Activated T-cell treated with anti-CD3 and anti-CD28 coated beads for 4 hours (primary cell): ENCODE data around the gene TBC1D2B.
"Not testable (repeated sequence)": the region's sequence is repeated elsewhere in the genome, so short reads cannot be mapped to it uniquely, and the experiment has no call there.

Experiments
- DNase-seq: peaks from one replicate; pipeline ENCODE4 v3.0.0-alpha.2; 2020

TBC1D2B gene

DNA sequence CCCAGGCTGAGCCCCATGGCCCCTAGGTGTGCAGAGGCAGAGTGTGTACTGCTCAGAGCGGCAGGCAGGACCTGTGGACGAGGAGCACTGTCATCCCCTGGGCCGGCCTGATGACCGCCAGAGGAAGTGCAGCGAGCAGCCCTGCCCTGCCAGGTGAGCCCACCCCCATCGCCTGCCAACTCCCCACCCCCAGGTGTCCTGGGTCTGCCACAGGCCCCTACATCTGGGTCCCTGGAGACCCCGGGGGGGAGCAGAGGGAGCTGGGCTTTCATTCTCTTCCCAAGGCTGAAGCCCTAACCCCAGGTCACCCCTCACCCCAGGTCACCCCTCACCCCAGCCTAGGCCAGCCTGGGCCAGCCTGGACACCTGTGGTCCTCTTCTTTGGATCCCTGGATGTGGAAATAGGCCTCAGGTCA lies 93.1 kb downstream of the TBC1D2B start:
- no peak for DNase-seq

DNA sequence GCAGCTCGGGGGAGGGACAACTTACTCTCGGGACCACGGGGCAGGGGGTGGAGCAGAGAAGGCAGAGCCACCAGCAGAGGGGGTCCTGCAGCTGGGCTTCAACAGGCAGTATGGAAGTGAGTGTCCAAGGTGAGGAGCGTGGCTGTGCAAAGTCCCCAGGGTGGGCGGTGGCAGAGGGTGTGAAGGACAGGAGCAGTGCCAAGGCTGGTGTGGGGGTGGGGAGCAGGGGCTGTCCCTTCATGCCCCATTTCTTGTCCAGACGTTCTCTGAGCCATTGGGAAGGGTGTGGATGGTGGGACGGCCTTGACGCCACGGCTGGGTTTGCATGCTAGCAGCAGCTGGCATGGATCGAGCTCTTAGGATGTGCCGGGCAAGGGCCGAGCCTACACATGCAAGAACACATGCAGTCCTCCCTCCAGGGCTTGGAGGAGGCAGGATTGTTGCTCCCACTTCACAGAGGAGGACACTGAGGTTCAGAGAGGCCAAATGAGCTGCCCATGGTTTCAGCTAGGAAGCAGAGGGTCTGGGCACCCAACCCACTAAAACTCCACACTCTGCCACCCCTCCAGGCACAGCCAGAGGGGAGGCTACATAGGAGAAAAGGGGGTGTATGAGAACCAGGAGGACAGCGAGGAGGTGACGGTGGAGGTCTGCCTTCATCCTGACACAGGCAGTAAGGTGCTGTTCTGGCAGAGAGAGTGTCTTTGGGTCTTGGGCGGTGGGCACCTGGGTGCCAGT lies 93.6 kb downstream of the TBC1D2B start:
- DNase-seq: no peak

DNA sequence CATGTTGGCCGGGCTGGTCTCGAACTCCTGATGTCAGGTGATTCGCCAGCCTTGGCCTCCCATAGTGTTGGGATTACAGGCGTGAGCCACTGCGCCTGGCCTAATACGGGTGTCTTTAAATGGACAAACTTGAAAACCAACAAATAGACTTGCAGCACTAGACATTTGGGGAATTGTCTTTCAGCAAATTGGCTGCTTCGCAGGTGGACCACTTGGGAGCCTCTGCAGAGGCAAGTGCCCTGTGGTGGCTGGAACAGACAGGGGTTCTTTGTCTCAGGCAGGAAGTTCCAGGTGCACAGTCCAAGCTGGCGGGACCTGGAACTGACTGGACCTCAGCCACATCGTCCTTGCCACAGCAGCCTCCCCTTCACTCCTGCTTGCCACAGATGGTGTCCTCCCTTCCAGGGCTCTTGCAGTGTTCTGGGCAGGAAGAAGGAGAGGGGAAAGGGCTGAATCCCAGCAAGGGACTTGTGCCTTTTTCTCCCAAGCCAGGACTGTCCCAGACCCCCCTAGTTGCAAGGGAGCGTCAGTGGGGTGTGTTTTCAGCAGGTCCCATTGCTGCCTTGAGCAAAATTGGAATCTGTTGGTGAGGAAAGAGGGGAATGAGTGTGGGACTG lies 94.3 kb downstream of the TBC1D2B start:
- DNase-seq: no peak

DNA sequence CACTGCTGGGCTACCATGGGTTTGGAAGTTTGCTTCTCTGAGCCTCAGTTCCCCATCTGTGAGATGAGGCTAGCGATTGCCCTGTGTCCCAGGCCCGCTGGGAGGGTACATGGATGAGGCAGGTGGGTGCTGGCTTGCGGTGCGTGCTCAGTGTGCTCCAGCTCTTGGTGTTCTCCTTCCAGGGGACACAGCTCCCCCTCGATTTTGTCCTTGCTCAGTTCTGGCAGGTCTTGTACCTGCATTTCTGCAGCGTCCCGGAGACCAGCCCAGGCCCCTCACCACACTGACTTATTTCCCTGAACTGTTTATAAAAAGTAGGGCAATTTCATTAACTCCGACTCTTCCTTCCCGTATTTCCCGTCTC lies 95.4 kb downstream of the TBC1D2B start:
- DNase-seq: no peak

DNA sequence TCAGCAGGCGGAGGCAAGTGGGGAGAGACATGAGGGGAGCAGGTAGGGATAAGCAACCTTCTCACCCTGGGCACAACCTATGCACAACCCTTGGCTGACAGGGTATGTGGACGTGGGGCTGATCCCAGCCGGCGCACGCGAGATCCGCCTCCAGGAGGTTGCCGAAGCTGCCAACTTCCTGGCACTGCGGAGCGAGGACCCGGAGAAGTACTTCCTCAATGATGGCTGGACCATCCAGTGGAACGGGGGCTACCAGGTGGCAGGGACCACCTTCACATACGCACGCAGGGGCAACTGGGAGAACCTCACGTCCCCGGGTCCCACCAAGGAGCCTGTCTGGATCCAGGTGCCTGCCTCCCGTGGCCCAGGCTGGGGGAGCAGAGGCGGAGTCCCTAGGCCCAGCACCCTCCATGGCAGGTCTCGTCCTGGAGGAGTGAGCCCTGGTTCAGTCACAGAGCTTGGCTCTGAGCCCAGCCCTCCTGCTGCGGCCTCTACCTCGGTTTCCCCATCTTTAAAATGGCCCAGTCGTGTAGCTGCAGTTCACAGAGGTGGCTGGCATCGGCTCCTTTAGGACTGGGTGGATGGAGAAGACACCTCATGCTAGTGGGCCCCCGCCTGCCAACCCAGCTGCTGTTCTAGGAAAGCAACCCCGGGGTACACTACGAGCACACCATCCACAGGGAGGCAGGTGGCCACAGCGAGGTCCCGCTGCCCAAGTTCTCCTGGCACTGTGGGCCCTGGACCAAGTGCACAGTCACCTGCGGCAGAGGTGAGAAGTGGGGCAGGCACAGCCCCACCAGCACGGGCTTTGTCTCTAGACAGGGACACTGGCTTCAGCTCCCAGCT lies 96.0 kb downstream of the TBC1D2B start:
- DNase-seq: no peak

DNA sequence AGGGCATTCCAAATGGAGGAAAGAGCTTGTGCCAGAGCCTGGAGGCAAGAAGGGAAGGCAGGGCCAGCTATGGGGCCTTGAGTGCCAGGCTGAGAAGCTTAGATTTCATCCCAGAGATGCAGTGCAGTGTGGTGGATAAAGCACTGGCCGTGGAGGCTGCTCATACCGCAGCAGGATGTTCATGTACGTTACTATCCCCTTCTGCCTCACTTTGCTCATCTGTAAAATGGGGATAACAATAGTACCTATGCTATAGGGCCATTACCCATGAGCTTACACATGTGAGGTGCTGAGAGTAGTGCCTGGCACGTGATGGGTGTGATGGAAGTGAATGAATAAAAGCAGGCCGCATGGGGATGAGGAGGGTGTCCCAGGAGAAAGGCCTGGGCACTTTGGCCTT lies 96.8 kb downstream of the TBC1D2B start:
- DNase-seq: not testable (repeated sequence)

DNA sequence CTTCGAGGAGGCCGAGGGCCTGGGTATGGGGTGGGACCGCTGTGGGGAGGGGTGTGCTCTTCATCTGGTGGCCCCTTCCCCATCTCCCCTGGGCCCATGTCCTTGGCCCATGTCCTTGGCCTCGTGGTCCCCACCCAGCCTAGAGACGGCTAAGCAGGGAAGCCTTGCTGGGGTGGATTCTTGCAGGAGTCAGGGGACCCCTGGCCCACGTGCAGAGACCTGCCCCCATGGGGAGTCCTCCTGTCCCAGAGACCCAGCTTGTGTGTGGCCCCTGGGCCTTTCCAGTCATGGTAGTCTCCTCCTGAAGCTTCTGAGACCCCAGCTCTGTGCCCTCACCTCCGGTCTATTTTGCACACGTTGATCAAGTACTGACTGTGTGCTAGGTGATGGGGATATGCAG lies 97.4 kb downstream of the TBC1D2B start:
- DNase-seq: no peak

DNA sequence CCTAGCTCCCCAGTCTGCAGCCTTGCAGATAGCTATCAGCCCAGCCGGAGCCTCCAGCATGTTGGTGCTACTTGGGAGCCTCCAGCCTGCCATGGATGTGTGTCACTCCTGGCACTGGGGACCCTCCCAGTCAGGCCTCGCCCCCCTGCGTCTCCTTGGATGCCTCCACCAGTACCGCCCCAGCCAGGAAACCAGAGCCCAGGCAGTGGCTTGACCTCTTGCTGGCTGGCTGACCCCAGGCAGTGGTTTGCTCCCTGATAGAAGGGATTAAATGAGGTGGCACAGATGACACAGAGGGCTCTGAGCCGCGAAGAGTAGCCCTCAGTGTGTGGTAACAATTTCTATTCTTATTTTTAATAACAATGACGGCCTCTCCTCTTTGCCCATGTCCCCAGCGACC lies 98.4 kb downstream of the TBC1D2B start:
- not testable (repeated sequence) for DNase-seq

DNA sequence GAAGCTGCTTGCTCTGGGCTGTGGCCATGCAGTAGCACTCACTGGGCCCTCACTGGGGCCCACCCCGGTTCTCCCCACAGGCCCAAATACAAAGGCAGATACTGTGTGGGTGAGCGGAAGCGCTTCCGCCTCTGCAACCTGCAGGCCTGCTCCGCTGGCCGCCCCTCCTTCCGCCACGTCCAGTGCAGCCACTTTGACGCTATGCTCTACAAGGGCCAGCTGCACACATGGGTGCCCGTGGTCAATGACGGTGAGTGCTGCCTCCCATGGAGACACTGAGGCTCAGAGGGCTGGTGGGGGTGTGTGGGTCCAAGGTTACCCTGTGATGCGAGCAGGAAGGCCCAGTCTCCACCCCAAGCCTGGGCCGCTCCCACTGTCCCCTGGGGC lies 98.8 kb downstream of the TBC1D2B start:
- not testable (repeated sequence) for DNase-seq

DNA sequence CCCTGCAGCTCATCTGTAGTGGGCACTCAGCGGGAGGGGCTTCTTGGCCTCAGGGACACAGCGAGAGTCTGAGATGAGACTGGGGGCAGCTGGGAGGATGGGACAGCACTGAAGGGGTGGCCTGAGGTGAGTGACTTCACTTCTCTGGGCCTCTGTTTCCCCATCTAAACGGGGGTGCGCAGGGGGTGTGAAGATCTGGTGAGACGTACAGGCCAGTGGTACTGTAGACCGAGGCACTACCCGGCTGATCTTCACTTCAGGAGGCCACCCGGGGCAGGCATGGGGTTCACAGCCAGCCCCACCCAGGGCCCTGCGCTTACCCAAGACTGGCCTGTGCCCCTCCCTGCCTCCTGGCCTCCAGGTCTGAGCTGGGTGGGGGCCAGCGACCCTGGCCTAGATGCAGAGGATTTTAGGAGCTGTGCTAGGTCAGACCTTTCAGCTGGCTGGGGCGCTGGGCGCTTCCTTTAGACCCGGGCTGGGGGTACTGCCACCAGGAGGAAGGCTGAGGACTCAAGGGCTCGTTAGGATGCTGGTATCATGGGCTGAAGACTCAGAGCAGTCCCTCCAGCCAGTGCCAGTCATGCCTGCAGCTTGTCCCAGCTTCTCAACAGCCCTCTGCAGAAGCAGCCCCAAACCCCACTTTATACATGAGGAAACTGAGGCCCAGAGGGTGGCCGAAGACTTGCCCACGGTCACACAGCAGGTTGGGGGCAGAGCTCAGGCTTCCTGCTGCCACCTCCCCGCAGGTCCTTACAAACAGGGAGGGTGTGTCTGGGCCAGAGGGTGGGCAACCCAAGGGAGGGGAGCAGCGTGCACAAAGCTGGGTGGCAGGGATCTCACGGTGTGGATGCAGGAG lies 99.4 kb downstream of the TBC1D2B start:
- DNase-seq: not testable (repeated sequence)

DNA sequence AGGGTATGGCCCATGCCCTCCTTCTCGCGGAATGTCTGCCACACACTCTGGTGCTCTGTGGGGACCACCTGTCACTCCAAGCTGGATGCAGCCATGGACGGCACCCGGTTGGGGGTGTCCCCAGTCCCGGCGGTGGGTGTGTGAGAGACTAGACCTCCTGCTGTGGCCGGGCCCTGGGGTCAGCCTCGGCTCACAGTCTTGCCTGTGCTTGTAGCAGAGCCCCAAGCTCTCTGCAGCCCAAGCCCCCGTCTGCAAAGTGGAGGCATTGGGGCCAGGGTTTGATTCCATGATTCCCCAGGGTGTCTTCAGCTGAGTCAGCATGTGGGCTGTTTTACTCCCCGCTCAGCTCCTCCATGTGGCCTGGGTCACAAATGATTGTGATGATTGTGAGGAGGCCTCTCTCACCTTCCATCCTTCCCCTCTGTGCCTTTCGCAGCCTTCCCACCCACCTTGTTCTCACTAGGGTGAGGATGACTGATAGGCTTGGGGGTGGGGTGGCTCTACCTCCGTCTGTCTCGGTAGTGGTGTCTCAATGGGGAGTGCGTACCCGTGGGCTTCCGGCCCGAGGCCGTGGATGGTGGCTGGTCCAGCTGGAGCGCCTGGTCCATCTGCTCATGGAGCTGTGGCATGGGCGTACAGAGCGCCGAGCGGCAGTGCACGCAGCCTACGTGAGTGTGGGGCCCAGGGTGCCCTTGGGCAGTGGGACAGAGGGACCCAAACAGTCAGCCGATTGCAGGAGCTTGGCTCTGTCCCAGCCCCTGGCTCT lies 100.6 kb downstream of the TBC1D2B start:
- not testable (repeated sequence) for DNase-seq

DNA sequence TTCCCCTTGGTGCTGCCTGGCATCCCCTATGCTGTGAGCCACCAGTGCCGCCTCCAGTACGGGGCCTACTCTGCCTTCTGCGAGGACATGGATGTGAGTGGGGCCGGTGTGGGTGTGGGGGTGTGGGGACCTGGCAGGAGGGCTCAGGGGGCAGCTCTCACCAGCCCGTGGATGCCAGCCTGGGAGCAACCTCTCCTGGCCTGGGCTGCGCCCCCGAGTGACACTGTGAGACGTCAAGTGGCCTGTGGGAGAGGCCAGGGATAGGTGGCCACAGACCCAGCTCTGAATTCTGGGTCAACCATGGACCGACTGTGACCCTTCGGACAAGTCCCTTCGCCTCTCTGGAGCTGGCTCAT lies 101.4 kb downstream of the TBC1D2B start:
- DNase-seq: not testable (repeated sequence)

DNA sequence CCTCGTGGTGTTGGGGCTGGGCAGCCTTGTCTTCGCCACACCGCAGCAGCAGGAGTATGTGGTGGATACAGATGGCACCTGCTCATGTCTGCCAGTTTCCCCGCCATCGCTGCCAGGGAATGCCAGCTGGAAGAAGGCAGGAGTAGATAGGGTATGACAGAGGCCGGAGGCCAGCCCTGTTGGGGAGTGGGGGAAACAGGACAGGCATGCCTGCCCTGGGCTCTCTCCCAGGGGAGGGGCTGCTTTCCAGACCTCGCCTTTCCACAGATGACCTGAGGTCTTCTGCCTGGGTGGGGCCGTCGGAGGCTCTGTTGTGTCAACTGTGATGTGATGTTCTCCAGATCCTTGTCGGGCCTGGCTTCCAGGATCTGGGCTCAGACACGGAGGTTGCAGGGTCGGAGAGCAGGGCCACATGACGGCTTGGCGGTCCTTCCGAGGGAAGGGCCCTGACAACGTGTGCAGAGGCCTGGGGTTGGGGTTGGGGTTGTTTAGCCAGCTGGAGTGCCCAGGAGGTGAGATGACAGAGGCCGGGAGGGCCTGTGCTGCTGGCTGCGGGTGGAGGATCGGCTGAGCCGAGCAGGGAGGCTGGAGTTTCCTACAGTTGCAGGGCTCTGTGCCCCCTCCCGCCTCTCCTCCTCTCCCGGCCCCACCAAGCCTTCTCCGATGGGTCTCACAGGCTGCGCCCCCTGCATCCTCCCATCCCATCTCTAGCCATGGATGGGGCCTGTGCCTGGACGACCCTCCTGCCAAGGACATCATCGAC lies 102.0 kb downstream of the TBC1D2B start:
- DNase-seq: no peak

DNA sequence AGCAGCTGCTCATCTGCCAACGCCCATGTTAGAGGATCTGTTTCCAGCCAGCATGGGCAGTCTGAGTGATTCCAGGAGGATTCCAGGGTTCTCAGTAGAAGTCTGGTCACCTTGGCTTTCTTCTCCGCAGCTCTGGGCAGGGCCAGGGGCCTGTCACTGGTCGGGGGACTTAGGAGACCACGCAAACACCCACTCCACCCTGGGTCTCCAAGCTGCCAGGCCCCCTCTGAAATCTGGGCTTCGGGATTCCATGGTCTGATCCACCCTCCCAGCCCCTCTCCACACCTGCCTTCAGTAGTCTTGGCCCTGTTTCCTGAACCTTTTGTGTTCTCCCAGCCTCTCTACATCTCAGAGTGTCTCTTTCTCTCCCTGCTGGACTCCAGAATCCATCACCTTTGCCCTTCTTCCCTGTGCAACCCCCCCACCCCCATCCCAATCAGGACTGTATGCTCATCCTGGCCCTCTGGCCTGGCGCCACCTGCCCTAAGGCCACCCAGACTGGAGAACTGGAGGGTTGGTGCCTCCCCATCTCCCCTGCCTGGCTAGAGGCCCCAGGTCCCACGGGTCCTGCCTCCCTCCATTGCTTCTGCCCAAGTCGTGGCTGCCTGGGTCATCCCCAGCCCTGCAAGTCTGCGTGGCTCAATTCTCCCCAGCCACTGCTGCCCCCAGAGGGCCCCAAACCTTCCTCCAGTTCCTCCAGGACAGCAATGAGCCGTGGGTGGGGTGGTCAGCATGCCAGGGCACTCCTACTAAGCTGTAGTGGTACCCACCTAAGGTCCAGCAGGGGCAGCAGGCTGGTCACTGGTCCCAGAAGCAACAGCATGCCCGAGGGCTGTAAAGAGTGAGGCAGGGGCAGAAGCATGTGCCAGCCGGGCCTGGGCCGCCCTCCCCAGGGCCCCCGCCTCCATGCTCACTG lies 102.8 kb downstream of the TBC1D2B start:
- DNase-seq: no peak

DNA sequence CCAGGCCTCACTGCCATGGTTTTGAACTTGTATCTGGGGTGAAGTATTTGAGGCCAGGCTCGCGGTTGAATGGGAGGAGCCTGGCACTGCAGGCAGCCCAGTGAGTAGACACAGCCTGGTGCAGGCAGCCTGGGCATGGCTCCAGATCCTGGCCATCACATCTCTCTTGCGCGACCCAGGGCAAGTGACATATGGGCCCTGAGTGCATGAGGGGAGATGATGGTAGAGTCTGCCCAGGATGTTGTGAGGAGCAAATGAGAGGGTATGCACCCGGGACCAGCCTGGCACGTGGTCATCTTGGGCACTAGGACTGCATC lies 103.5 kb downstream of the TBC1D2B start:
- DNase-seq: no peak

DNA sequence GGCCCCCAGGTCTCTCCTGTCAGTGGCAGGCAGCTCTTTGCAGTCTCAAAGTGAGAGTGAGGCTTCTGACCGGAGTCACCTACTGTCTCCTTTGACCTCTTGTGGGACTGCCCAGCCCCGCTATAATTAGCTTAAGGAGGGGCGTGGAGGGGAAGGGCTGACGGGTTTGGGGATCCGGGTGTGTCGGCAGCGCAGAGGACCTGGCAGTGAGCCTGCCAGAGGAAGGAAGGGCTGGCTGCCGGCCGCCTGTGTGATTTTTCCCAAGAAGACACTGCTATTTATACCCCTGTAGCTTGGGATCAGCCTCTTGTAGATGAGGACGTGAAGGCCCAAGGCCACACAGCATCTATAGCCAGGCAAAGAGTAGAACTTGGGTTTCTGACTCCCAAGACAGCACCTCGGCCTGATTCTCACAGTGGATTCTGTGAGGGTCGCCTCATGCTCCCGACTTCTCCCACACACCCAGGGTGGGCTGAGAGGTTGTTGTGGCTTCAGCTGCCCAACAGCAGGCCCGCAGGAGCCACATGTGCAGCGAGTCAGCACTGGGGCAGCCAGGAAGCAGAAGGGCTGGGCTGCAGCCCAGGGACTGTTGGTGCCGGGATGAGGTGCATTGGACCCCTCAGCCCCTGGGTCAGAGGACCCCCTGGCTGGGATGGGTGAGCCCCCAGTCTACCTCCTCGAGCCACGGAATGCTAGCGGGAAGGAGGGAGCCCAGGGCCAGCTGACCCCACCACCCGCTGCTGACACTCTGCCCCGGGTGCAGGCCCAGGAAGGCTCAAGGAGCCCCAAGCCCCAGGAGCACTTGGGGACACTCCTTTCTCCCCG lies 104.0 kb downstream of the TBC1D2B start:
- not testable (repeated sequence) for DNase-seq

DNA sequence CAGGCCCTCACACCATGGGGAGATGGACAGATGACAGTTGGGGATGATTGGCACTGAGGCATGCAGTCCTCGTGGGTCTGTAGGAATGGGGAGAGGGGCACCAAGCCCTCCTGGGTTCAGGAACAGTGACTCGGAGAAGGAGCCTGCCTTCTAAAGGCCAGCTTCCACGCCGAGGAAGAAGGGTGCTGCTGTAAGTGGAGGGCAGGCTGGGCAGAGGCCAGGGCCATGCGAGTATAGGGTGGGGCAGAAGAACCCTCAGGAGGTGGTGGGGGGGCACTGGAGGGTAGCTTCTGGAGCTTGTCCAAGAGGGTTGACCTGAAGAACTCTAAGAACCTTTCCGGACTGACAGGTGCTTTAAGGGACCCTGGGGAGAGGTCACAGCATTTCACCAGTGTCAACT lies 104.8 kb downstream of the TBC1D2B start:
- DNase-seq: not testable (repeated sequence)

DNA sequence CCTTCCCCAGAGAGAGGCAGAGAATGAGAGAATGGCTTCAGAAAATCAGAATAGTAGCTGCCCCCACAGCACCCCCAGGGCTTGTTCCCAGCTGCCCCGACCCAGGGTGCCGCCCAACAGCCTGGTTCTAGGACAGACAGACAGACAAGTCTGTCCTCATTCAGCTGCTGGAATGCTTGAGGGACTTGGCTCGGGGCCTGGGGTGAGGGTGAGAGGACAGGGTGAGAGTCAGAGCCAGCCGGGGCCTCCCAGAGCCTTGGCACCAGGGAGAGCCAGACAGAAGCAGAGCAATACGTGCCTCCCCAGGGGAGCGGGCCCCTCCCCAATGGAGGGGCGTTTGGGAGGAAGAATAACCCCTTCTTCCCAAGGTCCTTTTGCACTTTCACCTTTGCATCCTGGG lies 105.6 kb downstream of the TBC1D2B start:
- DNase-seq: not testable (repeated sequence)

DNA sequence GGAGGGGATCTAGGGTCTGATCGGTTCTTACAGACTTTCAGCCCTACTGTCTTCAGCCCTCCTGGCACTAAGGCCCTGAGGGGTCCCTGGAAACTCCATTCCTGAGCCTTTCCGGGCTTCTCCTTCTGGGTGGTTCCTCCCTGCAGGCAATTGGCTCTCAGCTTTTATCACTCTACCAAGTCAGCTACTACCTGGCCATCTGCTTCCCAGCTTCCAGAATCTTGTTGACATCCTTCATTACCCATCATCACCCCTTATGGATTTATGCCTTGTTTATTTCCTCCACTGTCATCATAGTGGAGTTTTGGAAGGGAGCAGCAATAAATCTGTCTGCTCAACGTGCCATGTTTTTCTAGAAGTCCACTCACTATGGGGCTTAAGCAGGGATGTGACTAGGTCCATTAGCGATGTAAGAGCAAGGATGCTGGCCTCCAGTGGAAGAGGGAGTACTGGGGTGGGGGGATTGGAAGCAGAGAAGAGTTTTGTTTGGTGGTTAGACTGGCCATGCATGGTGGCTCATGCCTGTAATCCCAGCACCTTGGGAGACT lies 106.6 kb downstream of the TBC1D2B start:
- DNase-seq: not testable (repeated sequence)
